ENCODE data around the gene GALNT11. TPM values are rescaled to one million over a fixed set of nuclear protein-coding genes. Genes with fewer than 3 reads are reported as not detected.
"Not testable (repeated sequence)": the region's sequence is repeated elsewhere in the genome, so short reads cannot be mapped to it uniquely, and the experiment has no call there.

The GALNT11 gene
- 10 to 100 TPM; 26.9 to 43.7 (median 32.5) TPM for polyA plus RNA-seq (ENCODE audit: insufficient read length in 10 of 10)
- long read RNA-seq, donor 1, transcript GALNT11-205 (12 exons, 2,727 nt), result major isoform, 9 of 9 reads
- long read RNA-seq, donor 1, partial matches to known transcripts, result 0 of 9 reads
- long read RNA-seq, donor 1, other reads (novel, unspliced or antisense), result 0 of 9 reads
- long read RNA-seq, donor 2, partial matches to known transcripts, result 0 of 5 reads
- long read RNA-seq, donor 2, other reads (novel, unspliced or antisense), result 0 of 5 reads
- long read RNA-seq, donor 3, result 0 reads
- long read RNA-seq, donor 4, partial matches to known transcripts, result 0 of 4 reads
- long read RNA-seq, donor 4, other reads (novel, unspliced or antisense), result 0 of 4 reads
- long read RNA-seq, donor 5, transcript GALNT11-205 (12 exons, 2,727 nt), result major isoform, 5 of 6 reads
- long read RNA-seq, donor 5, partial matches to known transcripts, result 0 of 6 reads
- long read RNA-seq, donor 5, other reads (novel, unspliced or antisense), result 0 of 6 reads
- long read RNA-seq, donor 6, transcript GALNT11-205 (12 exons, 2,727 nt), result major isoform, 9 of 17 reads
- long read RNA-seq, donor 6, partial matches to known transcripts, result 8 of 17 reads
- long read RNA-seq, donor 6, other reads (novel, unspliced or antisense), result 0 of 17 reads
- long read RNA-seq, donor 7, transcript GALNT11-205 (12 exons, 2,727 nt), result major isoform, 8 of 9 reads
- long read RNA-seq, donor 7, partial matches to known transcripts, result 0 of 9 reads
- long read RNA-seq, donor 7, other reads (novel, unspliced or antisense), result 0 of 9 reads
- long read RNA-seq, donor 8, transcript GALNT11-205 (12 exons, 2,727 nt), result major isoform, 6 of 6 reads
- long read RNA-seq, donor 8, partial matches to known transcripts, result 0 of 6 reads
- long read RNA-seq, donor 8, other reads (novel, unspliced or antisense), result 0 of 6 reads
- long read RNA-seq, donor 9, partial matches to known transcripts, result 0 of 2 reads
- long read RNA-seq, donor 9, other reads (novel, unspliced or antisense), result 0 of 2 reads

- peak; percentile 84 to 95 (median 91) for DNase-seq
Measured at GRCh38 chr7:152025077-152025936, at the start of gene GALNT11. GALNT11 (plus strand) TSS chr7:152025674; CDS start chr7:152094228, 68,554 bp downstream.

GRCh38 chr7:151978616-151979015 is 46.9 kb upstream of the GALNT11 start:
- no peak for DNase-seq

- no peak for DNase-seq
Measured at GRCh38 chr7:151981223-151981622, 44.3 kb upstream of the GALNT11 start.

- DNase-seq, result no peak
Measured at GRCh38 chr7:151982806-151983205, 42.7 kb upstream of the GALNT11 start.

- DNase-seq, result no peak
Measured at GRCh38 chr7:151984612-151985011, 40.9 kb upstream of the GALNT11 start.

- peak in 2 of 3 donors; percentile 5 to 7 for DNase-seq
Measured at GRCh38 chr7:151987748-151988529, 37.5 kb upstream of the GALNT11 start.

GRCh38 chr7:151992375-151992774 is 33.1 kb upstream of the GALNT11 start:
- DNase-seq, result peak; percentile 9 to 48 (median 23)

- DNase-seq, result no peak
Measured at GRCh38 chr7:151993977-151994676, 31.3 kb upstream of the GALNT11 start.

GRCh38 chr7:151999424-152000090 is 25.9 kb upstream of the GALNT11 start:
- no peak for DNase-seq

GRCh38 chr7:152000191-152000590 is 25.3 kb upstream of the GALNT11 start:
- DNase-seq, result no peak

GRCh38 chr7:152006336-152006735 is 19.1 kb upstream of the GALNT11 start:
- no peak for DNase-seq

GRCh38 chr7:152011860-152012259 is 13.6 kb upstream of the GALNT11 start:
- DNase-seq, result no peak

GRCh38 chr7:152013230-152013629 is 12.2 kb upstream of the GALNT11 start:
- no peak for DNase-seq

GRCh38 chr7:152013974-152014373 is 11.5 kb upstream of the GALNT11 start:
- no peak for DNase-seq

- no peak for DNase-seq
Measured at GRCh38 chr7:152014722-152015121, 10.8 kb upstream of the GALNT11 start.

GRCh38 chr7:152015600-152015999 is 9.9 kb upstream of the GALNT11 start:
- DNase-seq, result no peak

GRCh38 chr7:152016947-152017346 is 8.5 kb upstream of the GALNT11 start:
- DNase-seq, result no peak

- DNase-seq, result not testable (repeated sequence)
Measured at GRCh38 chr7:152017683-152018082, 7.8 kb upstream of the GALNT11 start.

- not testable (repeated sequence) for DNase-seq
Measured at GRCh38 chr7:152021740-152022139, 3.7 kb upstream of the GALNT11 start.

Measured in muscle of back (tissue), 13 donors.